SH-SY5Y (cell line): ENCODE measurements around the gene ATP12A.

Source experiments
- GATA2 ChIP-seq: IDR thresholded peaks from 2 replicates; pipeline ENCODE4 v1.6.1; 2011; ENCODE audit warnings: mild to moderate bottlenecking, low read depth, low read length
- GATA3 ChIP-seq: IDR thresholded peaks from 2 replicates; pipeline ENCODE4 v1.6.1; 2011; ENCODE audit warnings: low read depth, mild to moderate bottlenecking, low read length, moderate library complexity

DNA sequence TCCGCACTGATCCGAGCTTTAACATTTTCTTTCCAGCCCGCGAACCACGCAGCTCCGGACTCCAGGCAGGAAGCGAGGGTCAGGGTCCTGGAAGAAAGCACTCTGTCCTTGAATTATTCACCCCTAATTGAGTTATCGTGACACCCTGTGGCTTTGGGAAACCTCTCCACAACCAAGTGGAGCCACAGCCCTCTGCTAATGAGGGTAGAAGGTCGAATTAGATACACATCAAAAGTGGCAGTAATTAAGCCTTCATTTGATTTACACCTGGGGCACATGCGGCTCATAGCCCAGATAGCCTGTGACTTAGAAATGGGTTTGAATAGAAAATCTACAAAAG lies 67.8 kb downstream of the ATP12A start:
- TF ChIP-seq GATA2 (no peak), GATA3 (no peak)
